Measurements from ENCODE around the gene RRP15. TPM values are rescaled to one million over a fixed set of nuclear protein-coding genes. Genes with fewer than 3 reads are reported as not detected.

Gene RRP15
- total and polyA plus RNA-seq, 2 of the 13 experiments (the other 11 are each of a cell fraction or from before 2014, with no cell fraction given), result 2.1 to 37.5 TPM

DNA sequence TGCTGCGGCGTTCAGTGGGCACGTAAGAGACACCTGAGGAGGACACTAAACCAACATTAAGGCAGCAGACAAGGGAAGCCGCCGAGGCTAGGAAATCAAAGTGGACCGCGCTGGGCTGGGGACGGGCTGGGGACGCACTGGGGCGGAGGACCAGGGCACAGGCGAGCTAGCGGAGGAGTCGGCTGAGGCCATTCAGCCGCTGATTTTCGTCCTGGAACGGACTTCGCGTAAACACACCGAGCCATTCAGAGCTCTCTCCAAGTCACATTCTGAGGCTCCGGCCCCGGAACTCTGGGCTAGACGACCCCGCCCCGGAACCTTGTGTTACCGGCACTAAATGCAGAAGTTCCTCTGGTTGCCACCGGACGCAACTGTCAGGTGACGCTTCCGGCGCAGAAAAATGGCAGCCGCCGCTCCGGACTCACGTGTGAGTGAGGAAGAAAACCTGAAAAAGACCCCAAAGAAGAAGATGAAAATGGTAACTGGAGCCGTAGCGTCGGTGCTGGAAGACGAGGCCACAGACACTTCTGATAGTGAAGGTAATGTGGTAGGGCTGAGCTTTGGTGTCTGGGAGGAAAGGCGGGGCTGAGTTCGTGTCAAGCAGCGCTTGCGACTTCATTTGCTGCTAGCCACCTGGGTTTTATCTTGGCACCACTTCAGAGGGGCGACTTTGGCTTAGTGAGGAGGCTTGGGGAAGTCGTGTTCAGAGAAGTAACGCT, at the start of gene RRP15 (continued):
- TF ChIP-seq, protein P1, sequence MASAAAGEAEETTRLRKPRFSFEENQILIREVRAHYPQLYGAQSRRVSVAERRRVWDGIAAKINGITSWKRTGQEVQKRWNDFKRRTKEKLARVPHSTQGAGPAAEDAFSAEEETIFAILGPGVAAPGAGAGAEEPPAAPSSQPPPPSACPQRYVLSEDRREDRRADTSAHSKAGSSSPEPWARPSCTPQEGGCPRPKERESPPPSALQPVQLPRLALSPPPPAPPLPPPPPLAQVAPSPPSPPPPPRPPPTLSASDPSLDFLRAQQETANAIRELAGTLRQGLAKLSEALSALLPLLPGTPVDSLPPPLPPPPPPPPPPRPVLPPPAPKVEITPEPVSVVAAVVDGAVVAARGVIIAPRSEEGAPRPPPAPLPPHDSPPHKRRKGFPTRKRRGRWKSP (CRISPR knock-in tag; IDR thresholded peaks at IDR 0.05), result peak; percentile 70; the same call in 1 of the 2 replicates
- TF ChIP-seq ZBTB38 (CRISPR knock-in tag; IDR thresholded peaks at IDR 0.05) (no peak), ZZZ3 (CRISPR knock-in tag; IDR thresholded peaks at IDR 0.05; ENCODE audit: borderline replicate concordance) (no peak; the same call in 1 of the 2 replicates), NRL (CRISPR knock-in tag; IDR thresholded peaks at IDR 0.05; ENCODE audit: borderline replicate concordance) (peak; percentile 83; the same call in 1 of the 2 replicates), ZNF121 (CRISPR knock-in tag; IDR thresholded peaks at IDR 0.05) (0 out of 2 replicates have a peak, but pooled peaks have one; percentile 25), ZNF230 (CRISPR knock-in tag; IDR thresholded peaks at IDR 0.05) (no peak), ZNF329 (CRISPR knock-in tag; IDR thresholded peaks at IDR 0.05; ENCODE audit: low read depth) (peak; percentile 53; the same call in 1 of the 2 replicates), BHLHE40 (IDR thresholded peaks at IDR 0.05; ENCODE audit: low read length) (peak; percentile 75), POLR2A (IDR thresholded peaks at IDR 0.05; ENCODE audit: insufficient read depth in 1 of 2, low read depth in 2 of 2, low read length in 2 of 2) (peak; percentile 83 to 88), ZNF75D (CRISPR knock-in tag; IDR thresholded peaks at IDR 0.05; ENCODE audit: borderline replicate concordance) (no peak), ZNF264 (CRISPR knock-in tag; IDR thresholded peaks at IDR 0.05) (no peak; the same call in 1 of the 2 replicates), KDM3A (CRISPR knock-in tag; IDR thresholded peaks at IDR 0.05; ENCODE audit: low read depth) (peak; percentile 78), ZNF501 (CRISPR knock-in tag; IDR thresholded peaks at IDR 0.05) (peak; percentile 84), FOXK1 (CRISPR knock-in tag; IDR thresholded peaks at IDR 0.05; ENCODE audit: borderline replicate concordance, low read depth) (peak; percentile 92; the same call in 1 of the 2 replicates)
- TF ChIP-seq, protein P2, sequence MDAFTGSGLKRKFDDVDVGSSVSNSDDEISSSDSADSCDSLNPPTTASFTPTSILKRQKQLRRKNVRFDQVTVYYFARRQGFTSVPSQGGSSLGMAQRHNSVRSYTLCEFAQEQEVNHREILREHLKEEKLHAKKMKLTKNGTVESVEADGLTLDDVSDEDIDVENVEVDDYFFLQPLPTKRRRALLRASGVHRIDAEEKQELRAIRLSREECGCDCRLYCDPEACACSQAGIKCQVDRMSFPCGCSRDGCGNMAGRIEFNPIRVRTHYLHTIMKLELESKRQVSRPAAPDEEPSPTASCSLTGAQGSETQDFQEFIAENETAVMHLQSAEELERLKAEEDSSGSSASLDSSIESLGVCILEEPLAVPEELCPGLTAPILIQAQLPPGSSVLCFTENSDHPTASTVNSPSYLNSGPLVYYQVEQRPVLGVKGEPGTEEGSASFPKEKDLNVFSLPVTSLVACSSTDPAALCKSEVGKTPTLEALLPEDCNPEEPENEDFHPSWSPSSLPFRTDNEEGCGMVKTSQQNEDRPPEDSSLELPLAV (CRISPR knock-in tag; conservative IDR thresholded peaks at IDR 0.05; ENCODE audit: low read depth), result no peak
- TF ChIP-seq, protein P3, sequence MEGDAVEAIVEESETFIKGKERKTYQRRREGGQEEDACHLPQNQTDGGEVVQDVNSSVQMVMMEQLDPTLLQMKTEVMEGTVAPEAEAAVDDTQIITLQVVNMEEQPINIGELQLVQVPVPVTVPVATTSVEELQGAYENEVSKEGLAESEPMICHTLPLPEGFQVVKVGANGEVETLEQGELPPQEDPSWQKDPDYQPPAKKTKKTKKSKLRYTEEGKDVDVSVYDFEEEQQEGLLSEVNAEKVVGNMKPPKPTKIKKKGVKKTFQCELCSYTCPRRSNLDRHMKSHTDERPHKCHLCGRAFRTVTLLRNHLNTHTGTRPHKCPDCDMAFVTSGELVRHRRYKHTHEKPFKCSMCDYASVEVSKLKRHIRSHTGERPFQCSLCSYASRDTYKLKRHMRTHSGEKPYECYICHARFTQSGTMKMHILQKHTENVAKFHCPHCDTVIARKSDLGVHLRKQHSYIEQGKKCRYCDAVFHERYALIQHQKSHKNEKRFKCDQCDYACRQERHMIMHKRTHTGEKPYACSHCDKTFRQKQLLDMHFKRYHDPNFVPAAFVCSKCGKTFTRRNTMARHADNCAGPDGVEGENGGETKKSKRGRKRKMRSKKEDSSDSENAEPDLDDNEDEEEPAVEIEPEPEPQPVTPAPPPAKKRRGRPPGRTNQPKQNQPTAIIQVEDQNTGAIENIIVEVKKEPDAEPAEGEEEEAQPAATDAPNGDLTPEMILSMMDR (CRISPR knock-in tag; IDR thresholded peaks at IDR 0.05), result no peak
- TF ChIP-seq, protein P4, sequence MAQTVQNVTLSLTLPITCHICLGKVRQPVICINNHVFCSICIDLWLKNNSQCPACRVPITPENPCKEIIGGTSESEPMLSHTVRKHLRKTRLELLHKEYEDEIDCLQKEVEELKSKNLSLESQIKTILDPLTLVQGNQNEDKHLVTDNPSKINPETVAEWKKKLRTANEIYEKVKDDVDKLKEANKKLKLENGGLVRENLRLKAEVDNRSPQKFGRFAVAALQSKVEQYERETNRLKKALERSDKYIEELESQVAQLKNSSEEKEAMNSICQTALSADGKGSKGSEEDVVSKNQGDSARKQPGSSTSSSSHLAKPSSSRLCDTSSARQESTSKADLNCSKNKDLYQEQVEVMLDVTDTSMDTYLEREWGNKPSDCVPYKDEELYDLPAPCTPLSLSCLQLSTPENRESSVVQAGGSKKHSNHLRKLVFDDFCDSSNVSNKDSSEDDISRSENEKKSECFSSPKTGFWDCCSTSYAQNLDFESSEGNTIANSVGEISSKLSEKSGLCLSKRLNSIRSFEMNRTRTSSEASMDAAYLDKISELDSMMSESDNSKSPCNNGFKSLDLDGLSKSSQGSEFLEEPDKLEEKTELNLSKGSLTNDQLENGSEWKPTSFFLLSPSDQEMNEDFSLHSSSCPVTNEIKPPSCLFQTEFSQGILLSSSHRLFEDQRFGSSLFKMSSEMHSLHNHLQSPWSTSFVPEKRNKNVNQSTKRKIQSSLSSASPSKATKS (CRISPR knock-in tag; IDR thresholded peaks at IDR 0.05), result peak; percentile 77; the same call in 1 of the 2 replicates
- TF ChIP-seq, protein P5, sequence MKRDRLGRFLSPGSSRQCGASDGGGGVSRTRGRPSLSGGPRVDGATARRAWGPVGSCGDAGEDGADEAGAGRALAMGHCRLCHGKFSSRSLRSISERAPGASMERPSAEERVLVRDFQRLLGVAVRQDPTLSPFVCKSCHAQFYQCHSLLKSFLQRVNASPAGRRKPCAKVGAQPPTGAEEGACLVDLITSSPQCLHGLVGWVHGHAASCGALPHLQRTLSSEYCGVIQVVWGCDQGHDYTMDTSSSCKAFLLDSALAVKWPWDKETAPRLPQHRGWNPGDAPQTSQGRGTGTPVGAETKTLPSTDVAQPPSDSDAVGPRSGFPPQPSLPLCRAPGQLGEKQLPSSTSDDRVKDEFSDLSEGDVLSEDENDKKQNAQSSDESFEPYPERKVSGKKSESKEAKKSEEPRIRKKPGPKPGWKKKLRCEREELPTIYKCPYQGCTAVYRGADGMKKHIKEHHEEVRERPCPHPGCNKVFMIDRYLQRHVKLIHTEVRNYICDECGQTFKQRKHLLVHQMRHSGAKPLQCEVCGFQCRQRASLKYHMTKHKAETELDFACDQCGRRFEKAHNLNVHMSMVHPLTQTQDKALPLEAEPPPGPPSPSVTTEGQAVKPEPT (CRISPR knock-in tag; IDR thresholded peaks at IDR 0.05; ENCODE audit: low read depth), result peak; percentile 52; the same call in 1 of the 2 replicates
- TF ChIP-seq, protein P6, sequence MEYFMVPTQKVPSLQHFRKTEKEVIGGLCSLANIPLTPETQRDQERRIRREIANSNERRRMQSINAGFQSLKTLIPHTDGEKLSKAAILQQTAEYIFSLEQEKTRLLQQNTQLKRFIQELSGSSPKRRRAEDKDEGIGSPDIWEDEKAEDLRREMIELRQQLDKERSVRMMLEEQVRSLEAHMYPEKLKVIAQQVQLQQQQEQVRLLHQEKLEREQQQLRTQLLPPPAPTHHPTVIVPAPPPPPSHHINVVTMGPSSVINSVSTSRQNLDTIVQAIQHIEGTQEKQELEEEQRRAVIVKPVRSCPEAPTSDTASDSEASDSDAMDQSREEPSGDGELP (IDR thresholded peaks at IDR 0.05; ENCODE audit: borderline replicate concordance, low read depth), result peak; percentile 73

Measured in HepG2 (cell line).